ENCODE measurements around the gene PTPRK.

The PTPRK gene

DNA sequence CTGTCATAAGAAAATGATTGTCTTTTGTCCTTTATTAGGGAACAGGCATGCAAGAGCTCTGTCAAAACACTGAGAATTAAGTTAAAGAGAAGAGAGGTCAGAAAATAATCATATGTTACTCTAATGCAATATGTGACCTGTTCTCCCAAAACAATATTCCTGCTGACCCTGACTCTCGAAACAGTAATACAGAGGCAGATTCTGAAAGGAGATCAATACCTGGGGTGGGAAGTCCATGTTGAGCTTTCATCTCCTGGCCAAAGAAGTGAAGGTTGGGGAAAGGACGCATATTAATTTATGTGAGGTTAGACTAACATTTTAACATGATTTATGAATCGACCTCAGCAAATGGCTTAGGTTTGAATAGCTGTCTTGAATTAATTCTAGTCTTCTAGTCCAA, 243.0 kb downstream of the PTPRK start:
- no peak for DNase-seq

DNA sequence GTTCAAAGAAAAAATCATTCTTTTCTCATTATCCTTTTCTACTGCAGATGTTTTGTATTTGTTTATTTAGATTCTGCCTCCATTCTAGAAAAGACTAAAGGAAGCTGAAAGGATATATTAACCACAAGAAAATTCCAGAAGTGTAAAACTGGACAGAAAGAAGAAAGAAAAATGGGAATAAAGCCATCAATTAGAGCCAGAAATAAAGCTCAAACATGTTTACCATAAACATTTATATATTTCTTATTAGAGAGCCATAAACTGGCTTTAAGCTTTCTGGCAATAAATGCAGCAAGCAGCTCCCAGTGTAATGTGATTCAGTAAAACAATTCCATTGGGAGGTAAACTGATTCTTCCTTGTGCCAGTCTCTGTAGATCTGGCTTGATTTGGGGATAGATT, 244.1 kb downstream of the PTPRK start:
- no peak for DNase-seq

DNA sequence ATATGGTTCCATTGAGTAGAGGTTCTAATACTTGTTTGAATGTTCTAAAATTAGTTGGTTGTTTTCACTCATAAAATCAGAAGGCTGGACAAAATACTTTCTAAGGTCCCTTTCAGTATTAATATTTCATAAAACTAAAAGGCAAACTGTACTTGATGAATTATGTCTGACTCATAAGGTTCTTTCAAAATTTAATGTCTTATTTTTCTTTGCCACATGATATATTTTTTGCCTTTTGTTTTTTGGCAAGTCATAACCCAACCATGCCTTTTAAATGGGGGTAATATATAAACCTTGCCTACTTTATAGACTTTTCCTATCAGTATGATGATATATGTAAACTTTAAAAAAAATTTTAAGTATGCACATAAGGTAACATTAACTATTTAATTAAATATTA, 244.7 kb downstream of the PTPRK start:
- DNase-seq = no peak

DNA sequence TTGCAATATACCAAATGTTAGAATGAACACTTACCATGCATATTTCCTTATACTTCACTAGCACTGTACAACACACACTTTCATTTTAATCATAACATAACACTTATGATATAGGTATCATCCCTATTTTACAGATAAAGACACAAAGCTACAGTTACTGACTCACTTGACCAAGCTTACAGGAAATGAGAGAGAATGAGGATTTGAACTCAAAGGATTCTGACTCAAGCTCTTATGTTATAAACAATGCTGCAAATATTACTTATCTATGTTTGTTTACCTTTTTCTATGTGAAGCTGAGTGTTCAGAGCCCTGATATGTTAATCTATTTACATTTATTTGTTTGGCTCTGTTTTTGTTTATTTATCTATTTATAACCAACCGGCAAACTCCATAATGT, 245.4 kb downstream of the PTPRK start:
- DNase-seq = no peak

DNA sequence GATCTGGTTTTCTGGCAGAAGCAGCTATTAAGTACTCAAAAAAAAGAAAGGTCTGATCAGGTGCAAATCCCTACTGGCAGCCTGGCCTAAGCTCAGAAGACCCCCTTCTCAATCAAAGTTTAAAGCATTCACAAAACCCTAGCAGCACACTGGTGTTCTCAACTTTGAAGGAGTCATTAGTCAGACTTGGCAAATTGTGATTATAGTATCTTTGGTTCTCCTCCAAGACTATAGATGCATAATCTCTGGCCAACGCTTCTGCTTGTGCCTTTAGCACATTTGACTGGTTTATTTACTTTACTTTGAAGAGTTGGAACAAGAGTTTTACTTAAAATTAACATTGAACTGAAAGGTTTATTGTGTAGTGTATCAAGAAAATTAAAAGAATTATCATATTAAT, 248.9 kb downstream of the PTPRK start:
- no peak for DNase-seq

DNA sequence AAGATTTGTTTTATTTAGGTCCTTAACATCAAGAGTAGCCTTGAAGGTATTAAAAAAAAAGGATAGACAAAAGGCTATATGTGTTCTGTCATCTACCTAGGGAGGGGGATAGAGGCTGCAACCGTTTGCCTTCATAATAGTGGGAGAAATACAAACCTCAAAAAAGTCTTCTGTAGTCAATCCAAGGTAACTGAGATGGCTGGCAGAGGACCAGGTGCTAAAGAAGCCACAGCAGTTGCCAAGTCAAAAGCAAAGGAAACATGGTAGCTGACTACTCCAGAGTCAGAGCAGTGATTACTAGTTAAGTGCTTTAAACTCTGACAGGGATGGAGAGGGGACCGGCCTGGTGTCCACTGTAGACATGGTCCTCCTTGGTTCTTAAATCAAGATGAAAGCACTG, 249.4 kb downstream of the PTPRK start:
- DNase-seq = no peak

DNA sequence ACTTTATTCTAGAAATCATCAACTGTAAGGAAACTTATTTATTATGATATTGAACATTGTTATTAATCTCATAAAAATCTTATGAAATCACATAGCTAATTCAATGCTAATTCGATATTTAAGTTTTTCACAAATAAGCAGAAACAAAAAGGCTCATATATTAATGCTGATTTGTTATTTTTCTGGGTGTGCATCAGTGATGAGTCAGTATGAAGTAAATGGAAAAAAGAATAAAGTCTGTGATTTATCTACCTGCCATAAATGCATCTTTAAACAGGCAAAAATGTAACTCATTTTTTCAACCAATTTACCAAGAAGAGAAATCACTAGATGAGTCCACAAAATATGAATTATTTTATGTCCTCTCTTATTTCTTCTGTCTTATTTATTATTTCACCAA, 253.5 kb downstream of the PTPRK start:
- no peak for DNase-seq

DNA sequence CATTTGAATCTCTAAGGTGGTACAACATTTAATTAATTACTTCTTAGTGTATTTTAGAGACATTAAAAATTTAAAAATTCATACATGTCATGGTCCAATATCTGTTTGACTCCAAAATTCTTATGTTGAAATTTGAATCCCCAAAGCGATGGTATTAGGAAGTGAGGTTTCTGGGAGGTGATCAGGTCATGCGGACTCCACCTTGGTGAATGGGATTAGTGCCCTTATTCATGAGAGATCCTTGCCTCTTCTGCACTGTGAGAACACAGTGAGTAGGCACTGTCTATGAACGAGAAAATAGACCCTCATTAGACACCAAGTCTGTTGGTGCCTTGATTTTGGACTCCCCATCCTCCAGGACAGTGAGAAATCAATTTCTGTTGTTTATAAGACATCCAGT, 254.7 kb downstream of the PTPRK start:
- no peak for DNase-seq

DNA sequence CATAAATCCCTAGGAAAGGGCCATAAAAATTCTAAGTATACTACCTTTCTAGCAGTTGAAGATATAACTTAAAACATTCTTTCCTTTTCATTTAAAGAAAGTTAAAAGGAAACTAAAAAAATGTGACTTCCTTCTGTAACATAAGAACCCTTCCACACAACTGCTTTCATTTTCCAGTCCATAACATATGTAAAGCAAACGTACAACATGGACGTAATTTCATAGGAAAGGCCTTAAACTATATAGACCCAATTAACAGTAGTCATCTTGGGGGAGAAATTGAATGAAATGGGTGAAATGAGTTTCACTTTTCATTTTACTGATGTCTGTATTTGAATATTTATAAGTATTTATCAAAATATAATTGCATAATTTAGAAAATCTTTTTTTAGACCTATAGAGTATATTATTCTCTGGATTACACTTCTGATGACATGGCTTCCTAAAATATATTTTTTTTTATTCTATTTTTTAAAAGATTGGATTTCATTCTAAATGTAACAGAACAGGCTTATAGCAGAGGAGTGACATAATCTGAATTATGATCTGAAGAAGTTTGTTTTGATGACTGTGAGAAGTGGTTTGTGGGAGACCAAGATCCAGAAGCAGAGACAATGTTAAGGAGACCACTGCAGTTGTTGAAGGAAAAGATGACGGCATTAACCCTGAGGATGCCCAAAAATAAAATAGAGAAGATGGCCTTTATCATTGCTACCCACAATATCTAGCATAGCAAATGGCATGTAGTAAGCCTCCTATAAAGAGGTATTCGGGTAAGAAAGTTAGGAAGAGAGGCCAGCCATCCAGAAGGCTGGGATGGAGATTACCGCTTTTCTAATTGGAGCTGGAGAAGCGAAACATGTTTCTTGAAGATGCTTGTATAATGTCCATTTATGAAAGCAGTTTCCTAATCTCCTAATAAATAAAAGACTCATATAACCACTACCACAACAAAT, 260.4 kb downstream of the PTPRK start:
- DNase-seq = no peak

DNA sequence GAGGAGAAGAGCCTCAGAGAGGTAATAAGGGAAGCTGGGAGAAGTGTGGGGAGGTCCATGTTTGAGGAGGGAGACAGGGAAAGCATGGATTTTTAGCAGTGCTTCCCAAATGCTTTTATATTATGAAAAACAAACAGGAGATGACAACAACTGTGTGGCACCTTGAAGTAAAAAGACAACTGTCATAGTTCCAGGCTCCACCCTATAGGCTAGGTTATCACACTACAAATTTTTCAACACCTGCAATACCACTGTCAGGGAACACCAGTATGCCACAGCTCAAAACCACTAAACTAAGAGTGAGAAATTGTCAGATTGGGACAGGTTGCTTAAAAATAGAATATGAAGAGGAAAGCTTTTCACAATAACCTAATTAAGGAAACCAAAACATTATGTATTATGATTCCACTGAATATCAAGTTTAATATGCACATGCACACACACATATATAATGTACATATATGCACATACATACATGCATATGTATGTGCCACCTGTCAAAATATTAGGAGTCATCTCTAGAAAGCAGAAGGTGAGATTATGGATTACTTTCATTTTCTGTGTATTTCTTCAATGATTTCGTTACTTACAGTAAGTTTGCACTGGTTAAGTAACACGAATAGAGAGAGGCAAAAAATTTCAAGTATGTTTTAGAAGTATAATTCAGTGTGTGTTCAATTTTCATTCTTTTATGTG, 261.2 kb downstream of the PTPRK start:
- DNase-seq = no peak

DNA sequence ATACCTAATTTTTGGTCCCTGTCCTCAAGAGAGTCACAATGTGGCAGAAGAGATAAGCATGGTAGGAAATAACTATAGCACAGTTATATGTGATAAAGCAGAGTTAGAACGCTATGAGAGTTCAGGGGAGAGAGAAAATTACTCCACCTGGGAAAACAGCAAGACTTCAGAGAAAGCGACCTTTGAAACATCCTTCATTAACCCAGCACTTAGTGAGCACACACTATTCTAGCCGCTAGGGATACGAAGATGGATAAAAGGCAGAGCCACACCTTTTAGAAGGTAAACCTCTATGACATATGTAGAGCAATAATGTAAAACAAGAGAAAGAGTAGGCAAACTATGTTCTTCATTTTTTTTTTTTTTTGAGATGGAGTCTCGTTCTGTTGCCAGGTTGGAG, 264.3 kb downstream of the PTPRK start:
- DNase-seq = no peak

DNA sequence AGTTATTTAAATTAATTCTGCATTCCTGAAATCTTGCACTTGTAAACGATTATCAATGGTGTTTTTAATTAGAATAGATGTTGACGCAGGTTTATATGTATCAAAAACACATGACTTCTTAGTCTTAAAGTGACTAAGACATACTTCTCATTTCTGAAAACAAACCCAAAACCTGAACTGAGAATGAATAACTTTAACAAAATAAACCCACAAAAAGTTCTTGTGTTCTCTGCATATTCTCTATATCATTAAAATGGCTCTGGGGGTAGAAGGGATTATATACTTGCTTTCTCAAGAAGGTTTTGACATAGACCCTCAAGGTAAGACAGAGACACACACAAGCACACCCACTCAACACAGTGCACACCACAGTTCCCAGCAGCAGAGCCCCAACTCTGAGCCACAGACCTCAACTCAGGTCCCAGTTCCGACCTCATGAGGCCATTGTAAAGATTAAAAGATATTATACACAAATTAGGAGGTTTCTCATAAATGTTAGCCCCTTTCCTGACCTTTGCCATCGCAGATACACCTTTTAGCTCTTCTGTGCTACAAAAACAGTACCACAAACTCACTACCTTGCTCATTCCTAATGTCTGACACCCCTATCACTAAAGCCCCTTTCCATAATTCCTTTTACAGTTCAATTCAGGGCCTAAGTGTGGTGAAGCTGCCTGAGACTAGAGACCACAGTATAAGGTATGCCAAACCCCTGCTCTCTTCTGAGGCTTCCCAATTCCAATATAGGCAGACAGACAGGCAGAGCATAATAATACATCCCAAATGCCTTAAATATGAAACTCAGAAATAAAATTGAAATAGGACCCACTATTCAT, 267.8 kb downstream of the PTPRK start:
- DNase-seq = no peak

DNA sequence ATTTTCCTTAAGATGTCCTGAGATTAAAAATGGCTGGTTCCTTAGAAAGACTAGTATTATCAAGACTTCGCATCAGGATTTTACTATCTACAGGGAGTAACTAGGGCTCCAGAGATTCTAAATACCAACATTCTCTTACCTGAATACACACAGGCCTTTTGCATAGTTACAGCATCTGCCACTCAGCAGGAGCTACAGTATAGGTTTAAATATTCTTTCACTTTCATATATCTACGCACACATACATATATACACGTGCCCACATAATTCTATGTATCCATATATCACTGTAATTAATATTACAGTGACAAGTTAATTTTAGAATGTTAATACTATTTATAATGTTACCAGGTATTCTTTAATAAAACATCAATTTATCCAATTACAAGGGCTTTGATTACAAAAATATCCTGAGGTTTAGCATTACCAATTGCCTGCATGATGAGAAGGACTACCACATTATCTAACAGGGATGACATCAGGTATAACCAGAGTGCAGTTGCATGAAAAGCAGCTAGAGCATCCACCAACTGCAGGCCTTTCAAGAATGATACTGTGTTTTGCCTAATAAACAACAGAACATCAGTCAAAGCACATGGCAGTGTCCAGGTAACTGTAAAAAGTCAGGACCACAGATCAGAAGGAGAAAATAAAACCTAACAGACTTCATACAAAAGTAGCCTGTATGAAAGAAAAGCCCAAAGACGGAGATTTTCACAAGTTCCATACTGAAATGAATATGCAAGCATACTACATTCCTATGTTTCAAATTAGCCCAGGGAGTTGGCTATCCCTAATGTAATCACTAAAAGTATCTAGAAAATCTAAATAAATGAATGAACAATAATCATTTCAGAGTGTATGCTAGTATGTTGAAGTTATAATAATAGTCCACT, 268.7 kb downstream of the PTPRK start:
- no peak for DNase-seq

DNA sequence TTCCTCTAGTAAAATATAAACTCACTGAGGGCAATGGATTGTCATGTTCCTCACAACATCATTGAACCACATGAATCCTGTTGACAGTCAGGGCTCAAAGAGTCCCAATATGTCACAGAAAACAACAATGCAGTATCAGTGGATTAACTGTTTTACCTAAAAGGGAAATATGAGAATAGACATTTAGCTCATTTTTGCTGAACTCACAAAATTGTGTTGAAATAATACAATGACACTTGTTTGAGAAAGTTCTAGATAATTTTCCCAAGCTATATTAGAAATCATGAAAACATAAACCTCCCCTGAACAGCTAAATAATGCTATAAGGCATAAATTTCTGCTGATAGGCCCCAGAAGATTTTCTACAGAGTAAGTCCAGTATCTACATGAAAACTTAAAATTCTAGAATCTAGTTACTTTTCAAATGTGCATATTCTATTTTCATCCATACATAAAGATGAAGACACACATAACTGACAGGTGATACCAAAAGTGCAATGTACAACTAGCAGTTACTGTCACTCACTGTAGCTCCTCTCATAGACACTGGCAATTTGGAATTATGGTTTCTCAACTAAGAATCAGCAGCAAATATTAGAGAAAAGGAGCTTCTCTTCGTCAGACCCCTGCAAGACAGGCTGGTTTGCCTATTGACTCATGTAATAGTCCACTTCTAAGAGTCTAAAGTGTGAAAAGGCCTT, 269.9 kb downstream of the PTPRK start:
- DNase-seq = no peak

DNA sequence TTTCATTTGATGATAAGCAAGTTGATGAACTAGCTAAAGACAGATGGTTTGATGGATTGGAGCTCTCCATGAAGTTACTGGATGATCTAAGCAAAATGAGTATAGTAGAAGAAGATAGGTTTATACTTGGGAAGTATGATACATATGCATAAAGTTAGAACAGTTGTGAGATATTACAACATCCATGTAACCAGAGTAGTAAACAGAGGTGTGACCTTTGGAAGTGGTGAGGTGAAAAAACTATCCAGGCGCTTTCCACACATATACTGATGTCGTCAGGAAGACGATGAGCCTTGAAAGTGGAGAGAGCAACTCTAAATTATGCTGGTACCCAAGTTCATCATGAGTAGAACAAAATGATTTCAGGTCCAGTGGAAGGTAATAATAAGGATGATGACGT, 271.0 kb downstream of the PTPRK start:
- no peak for DNase-seq

DNA sequence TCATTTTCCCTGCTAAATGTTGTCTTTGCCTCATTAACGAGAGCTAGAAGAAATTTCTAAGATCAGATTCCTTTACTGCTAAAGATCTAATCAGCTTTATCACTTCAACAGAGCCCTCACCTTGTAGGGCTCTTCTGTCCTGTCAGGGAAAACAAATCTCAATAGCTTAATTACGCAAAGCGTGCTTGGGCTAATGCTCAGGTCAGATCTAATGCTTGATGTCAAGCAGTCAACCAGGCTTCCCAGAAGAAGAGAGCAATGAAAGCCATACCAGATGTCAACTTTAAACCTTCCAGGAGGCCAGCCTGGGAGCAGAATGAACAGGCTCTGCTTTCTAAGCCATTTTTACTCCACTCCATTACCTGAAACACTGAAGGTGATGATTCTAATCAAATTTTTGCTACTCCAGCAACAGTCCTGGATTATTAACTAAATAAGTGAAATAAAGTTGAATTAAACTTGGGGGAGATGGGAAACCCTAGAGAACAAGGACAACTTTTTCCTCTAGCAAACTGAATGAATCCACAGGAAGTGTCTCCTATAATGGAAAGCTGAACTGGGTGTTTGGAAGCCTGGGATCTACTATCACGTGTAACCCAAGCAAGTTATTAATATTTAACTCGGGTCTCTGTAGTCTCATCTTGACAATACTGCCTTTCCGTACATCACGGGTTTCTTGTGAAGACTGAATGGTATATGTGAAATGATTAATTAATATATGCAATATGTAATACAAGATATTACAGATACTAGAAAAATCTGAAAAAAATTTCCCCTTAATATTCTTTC, 273.7 kb downstream of the PTPRK start:
- no peak for DNase-seq

DNA sequence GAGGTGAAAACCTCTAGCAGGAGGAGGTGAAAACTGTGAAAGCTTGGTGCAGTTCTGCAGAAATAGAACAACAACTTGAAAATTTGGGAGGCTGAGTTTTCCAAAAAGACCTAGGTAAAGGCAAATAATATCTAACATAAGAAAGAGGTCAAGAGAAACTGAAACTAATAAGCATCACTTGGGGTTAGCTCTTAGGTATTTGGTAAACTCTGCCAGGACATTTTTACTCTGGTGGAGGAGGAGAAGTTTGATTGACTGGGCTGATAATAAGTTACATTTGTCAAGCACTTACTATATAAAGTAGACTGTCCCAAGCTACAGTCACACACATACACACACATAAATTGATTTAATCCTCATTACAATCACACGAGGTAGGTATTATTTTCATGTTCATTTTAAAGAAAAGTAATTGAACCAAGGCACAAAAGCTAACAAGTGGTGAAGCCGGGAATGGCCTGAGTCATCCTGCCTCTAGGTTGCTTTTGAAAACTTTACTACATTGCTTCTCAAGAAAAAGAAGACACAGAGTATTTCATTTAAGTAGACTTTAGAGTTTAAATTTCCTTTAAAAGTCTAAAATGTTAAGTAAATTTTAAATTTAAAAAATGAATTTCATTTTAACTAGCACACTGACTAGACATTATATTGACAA, 275.5 kb downstream of the PTPRK start:
- DNase-seq = no peak

DNA sequence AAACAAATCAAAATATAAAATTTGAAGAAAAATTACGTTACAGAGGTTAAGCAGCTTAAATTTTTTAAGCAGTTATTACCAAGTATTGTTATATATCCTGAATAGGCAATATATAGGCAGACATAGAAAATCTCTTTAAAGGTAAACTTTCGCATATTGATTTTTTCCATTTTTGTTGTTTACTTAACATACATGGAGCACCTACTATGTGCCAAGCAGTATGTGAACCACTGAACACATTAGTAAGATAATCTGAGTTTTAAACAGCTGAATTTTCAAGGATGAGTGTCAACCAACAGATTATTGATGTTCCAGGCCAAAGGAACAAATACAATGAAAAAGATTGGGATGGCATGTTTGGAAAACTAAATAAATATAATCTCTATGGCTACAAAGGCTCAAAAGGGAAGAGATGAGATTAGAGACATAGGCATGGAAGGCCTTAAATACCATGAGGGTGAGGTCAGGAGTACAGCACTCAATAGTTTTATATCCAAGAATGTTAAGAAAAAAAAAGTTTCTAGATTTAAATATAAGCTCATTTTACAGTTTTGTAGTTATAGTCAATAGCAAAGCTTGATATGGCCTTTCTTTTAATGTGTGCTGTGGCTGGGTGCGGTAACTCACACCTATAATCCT, 277.5 kb downstream of the PTPRK start:
- no peak for DNase-seq

DNA sequence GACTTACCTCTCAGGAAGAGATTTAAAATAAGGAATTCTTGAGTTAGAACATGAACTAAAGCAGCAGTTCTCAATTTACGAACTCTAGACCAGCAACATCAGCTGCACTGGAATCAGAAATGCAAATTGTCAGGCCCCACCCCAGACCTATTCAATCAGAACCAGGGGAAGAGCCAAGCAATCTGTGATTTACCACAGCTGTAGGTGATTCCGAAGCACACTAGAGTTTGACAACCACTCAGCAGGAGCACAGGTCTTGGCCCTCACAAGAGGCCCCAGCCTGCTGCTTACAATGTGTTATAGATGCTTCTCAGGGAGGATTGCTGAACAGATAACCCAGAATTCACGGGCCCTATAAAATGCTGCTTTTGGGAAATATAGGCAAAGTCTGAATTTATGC, 279.2 kb downstream of the PTPRK start:
- DNase-seq = no peak

DNA sequence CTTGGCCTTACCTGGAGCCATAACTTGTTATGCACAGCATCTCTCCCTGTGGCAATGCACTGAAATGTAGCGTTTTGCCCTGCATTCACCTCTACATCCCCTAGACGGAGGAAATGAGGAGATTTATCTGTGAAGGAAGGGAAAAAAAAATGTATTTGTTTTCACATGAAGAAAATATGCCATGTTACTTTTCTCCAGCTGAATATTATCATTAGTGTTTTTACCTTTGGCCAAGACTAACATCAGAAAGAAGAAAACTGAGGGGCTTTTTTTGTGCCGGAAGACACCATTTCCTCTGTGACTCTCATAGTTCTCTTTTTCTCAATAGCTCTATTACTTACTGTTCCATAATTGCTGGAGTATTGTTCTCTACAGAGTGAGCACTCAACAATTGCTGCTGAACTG, 280.4 kb downstream of the PTPRK start:
- no peak for DNase-seq

Data from stimulated activated CD4-positive, alpha-beta T cell treated with anti-CD3 and anti-CD28 coated beads, Interleukin-1b, Interleukin-23, amount 100 ng/mL, for 48 hours (primary cell).